GM19193 (cell line): ENCODE data around the gene CCDC92.

Source experiments
- POLR2A ChIP-seq: IDR thresholded peaks from 4 replicates; pipeline ENCODE4 v1.6.1; 2011; ENCODE audit not compliant: insufficient read depth, insufficient read length; ENCODE audit errors: extremely low read depth

CCDC92 gene

GRCh38 chr12:123886931-123887582 lies 85.6 kb downstream of the CCDC92 start:
- no peak for TF ChIP-seq POLR2A

GRCh38 chr12:123886258-123886657 lies 86.4 kb downstream of the CCDC92 start:
- no peak for TF ChIP-seq POLR2A
